ENCODE data around the gene TMX2. TPM values are rescaled to one million over a fixed set of nuclear protein-coding genes. Genes with fewer than 3 reads are reported as not detected.

The TMX2 gene
- total RNA-seq, 1 experiment from 2014 or later = 139 TPM

DNA sequence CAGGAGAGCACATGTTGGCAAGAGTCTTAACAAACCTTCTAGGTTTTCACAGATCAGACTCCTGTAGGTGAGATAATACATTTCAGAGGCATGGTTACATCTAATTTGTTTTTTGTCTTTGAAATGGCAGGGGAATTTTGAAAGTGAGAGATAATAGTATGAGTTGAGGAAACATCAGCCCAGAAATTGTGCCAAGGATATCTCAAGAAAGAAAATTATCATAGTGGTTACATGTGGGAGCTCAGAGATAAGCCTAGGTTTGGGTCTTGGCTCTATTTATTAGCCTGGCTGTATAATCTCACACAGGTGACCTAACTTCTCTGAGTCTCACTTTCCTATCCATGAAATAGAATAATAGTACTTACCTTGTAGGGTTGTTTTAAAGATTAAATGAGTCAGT is 38.8 kb downstream of the TMX2 start:
- no peak overlapping the region for H3K4me3 ChIP-seq
- H3K27me3 ChIP-seq = no peaks in the 10 kb centered on the region
- no peak for DNase-seq
- H3K36me3 ChIP-seq = peaks cover 4% of the 10 kb centered on the region; the same call in 1 of the 2 replicates
- no peaks in the 10 kb centered on the region for H3K9me3 ChIP-seq

GRCh38 chr11:57751676-57752253 is 39.4 kb downstream of the TMX2 start, which contains the start of gene BTBD18:
Gene BTBD18 (minus strand): TSS chr11:57751819. CDS start chr11:57751188, 631 bp downstream.
- H3K27me3 ChIP-seq = no peaks in the 10 kb centered on the region
- DNase-seq = no peak
- no peak within 1 kb of the TSS for H3K4me3 ChIP-seq
- H3K36me3 ChIP-seq = peaks cover 4% of the 10 kb centered on the region; the same call in 1 of the 2 replicates
- H3K9me3 ChIP-seq = no peaks in the 10 kb centered on the region

DNA sequence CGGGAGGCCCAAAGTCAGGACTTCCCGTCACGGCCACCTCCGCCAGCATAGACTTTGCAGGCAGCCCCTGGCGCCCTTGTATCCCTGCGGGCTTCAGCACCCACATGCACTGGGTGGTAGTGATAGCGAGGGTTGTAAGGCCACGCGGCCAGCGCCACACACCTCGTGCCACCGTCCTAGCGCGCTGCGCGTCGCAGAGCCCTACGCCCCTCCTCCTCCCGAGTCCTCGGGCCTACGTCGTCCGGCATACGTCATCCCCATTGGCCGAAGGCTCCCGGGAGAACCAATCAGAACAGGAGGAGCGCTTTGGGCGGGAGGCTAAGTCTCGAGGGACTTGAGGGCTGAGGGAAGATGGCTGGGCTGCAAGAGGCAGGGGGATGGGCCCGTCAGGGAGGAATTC is 40.6 kb downstream of the TMX2 start:
- Histone ChIP-seq H3K9me3 (no peaks in the 10 kb centered on the region), H3K36me3 (peaks cover 4% of the 10 kb centered on the region; the same call in 1 of the 2 replicates), H3K27me3 (no peaks in the 10 kb centered on the region), H3K4me3 (no peak overlapping the region)
- no peak for DNase-seq

DNA sequence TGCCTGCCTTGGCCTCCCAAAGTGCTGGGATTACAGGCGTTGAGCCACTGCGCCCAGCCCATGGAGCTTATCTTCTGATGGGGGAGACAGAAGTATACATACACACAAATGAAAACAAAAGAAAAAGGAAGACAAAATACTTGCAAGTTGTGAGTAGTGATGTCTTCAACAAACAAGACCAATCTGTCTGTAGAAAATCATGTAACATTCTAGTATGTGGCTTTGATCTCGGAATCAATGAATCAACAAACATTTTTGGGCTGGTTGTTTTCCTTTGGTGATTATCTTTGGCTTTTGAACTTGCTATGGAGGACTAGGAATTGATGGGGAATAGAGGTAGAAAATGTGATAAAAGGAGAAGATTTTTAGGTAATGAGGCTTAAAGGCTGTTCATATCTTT is 45.8 kb downstream of the TMX2 start:
- no peak overlapping the region for H3K4me3 ChIP-seq
- H3K27me3 ChIP-seq = no peaks in the 10 kb centered on the region
- no peaks in the 10 kb centered on the region for H3K9me3 ChIP-seq
- DNase-seq = no peak
- H3K36me3 ChIP-seq = no peaks in the 10 kb centered on the region

- Histone ChIP-seq H3K9me3 (no peaks in the 10 kb centered on the region), H3K27me3 (no peaks in the 10 kb centered on the region), H3K4me3 (peak within 1 kb of the TSS; percentile 78), H3K36me3 (peaks cover 6% of the 10 kb centered on the region)
- DNase-seq = peak; percentile 90
Measured at GRCh38 chr11:57761301-57762234, 49.2 kb downstream of the TMX2 start, which contains the start of gene CTNND1. Gene CTNND1 (plus strand): TSS chr11:57761802. CDS start chr11:57791479, 29,677 bp downstream.

GRCh38 chr11:57762235-57762861 is 50.0 kb downstream of the TMX2 start:
- Histone ChIP-seq H3K4me3 (peak overlapping the region; percentile 78), H3K36me3 (peaks cover 9% of the 10 kb centered on the region), H3K9me3 (no peaks in the 10 kb centered on the region), H3K27me3 (no peaks in the 10 kb centered on the region)
- no peak for DNase-seq

GRCh38 chr11:57763568-57763967 is 51.2 kb downstream of the TMX2 start:
- no peak for DNase-seq
- Histone ChIP-seq H3K9me3 (no peaks in the 10 kb centered on the region), H3K27me3 (no peaks in the 10 kb centered on the region), H3K36me3 (peaks cover 13% of the 10 kb centered on the region), H3K4me3 (peak overlapping the region; percentile 78)

DNA sequence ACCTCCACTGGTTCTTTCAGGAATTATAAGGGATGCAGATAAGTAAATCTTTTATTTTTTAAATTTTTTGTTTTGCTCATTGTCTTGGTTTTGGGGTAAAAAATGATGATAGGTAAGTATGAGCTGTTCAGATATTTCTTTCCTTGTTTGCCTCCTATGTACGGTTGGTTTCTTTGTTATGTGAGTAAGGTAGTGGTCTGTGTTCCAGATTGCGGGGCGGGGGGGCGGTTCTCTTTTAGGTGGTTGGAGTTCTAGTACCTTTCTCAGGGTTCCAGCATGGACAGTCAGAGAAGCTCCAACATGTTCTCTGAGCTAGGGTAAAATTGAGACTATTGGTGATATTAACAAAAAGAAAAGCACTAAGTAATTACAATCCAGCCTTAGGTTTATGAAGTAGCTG is 51.6 kb downstream of the TMX2 start:
- DNase-seq = no peak
- Histone ChIP-seq H3K9me3 (no peaks in the 10 kb centered on the region), H3K27me3 (no peaks in the 10 kb centered on the region), H3K4me3 (peak overlapping the region; percentile 78), H3K36me3 (peaks cover 13% of the 10 kb centered on the region)

- Histone ChIP-seq H3K4me3 (peak overlapping the region; percentile 78), H3K36me3 (peaks cover 15% of the 10 kb centered on the region), H3K9me3 (no peaks in the 10 kb centered on the region), H3K27me3 (no peaks in the 10 kb centered on the region)
- DNase-seq = no peak
Measured at GRCh38 chr11:57764566-57764965, 52.2 kb downstream of the TMX2 start.

- no peak for DNase-seq
- Histone ChIP-seq H3K9me3 (no peaks in the 10 kb centered on the region), H3K36me3 (peaks cover 17% of the 10 kb centered on the region), H3K27me3 (no peaks in the 10 kb centered on the region), H3K4me3 (peak overlapping the region; percentile 78)
Measured at GRCh38 chr11:57764972-57765371, 52.6 kb downstream of the TMX2 start.

GRCh38 chr11:57770793-57771192 is 58.4 kb downstream of the TMX2 start:
- peaks cover 23% of the 10 kb centered on the region for H3K36me3 ChIP-seq
- no peak for DNase-seq
- no peak overlapping the region for H3K4me3 ChIP-seq
- no peaks in the 10 kb centered on the region for H3K27me3 ChIP-seq
- no peaks in the 10 kb centered on the region for H3K9me3 ChIP-seq

DNA sequence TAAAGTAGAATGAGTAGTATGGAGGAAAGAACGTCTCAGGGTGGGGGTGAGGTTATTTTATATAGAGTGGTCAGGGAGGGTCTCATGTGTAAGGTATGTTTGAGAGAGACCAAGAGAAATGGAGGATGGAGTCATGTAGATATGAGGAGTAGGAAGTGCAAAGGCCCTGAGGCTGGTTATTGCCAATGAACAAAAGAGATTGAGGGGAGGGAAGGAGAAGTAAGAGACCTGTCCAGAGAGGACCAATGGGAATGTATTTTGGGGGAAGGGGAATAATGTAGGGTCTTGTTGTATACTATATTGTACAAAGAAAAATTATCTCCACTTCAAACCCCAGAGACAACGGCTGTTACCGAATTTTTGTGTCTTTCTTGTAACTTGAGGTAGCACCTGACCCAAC is 59.0 kb downstream of the TMX2 start:
- H3K36me3 ChIP-seq = peaks cover 23% of the 10 kb centered on the region
- no peak overlapping the region for H3K4me3 ChIP-seq
- no peaks in the 10 kb centered on the region for H3K27me3 ChIP-seq
- DNase-seq = no peak
- H3K9me3 ChIP-seq = no peaks in the 10 kb centered on the region

GRCh38 chr11:57772562-57772961 is 60.2 kb downstream of the TMX2 start:
- Histone ChIP-seq H3K27me3 (no peaks in the 10 kb centered on the region), H3K9me3 (no peaks in the 10 kb centered on the region), H3K4me3 (no peak overlapping the region), H3K36me3 (peaks cover 18% of the 10 kb centered on the region)
- DNase-seq = no peak

DNA sequence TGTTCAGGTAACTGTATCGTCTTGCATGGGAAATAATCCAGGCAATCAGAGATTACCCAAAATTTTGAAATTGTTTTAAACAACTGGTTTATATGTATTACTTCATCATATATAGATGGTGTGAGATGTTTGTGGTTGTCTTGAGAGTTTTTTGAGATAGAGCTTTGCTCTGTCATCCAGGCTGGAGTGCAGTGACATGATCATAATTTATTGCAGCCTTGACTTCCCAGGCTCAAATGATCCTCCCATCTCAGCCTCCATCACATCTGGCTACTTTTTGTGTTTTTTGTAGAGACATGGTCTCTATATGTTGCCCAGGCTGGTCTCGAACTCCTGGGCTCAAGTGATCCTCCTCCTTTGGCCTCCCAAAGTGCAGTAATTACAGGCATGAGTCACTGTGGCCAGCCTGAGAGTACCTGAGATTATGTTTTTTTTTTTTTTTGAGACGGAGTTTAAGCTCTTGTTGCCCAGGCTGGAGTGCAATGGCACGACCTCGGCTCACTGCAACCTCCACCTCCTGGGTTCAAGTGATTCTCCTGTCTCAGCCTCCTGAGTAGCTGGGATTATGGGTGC is 60.7 kb downstream of the TMX2 start:
- Histone ChIP-seq H3K4me3 (no peak overlapping the region), H3K27me3 (no peaks in the 10 kb centered on the region), H3K36me3 (peaks cover 16% of the 10 kb centered on the region), H3K9me3 (no peaks in the 10 kb centered on the region)
- DNase-seq = no peak

DNA sequence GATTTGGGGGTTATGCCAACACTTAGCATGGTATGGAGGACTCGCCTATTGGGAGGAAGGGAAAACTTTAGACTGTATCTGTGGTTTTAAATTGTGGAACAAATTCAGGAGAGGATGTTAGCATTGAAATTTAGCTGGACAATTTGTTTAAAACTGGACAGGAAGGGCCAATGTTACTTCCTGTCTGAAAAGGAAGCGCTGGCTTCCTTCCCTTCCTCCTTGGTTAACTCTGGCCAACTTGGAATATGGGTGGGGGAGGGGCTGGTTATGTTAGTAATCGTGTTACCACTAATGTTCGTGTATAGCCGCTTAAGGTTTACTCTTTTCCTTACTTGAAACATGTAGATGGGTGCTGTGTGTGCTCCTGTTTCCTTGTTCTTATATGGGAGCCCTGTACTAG is 63.1 kb downstream of the TMX2 start:
- peak overlapping the region; percentile 25 for H3K4me3 ChIP-seq
- H3K36me3 ChIP-seq = peaks cover 12% of the 10 kb centered on the region
- no peaks in the 10 kb centered on the region for H3K27me3 ChIP-seq
- no peaks in the 10 kb centered on the region for H3K9me3 ChIP-seq
- DNase-seq = peak; percentile 36

- peak; percentile 19 for DNase-seq
- no peaks in the 10 kb centered on the region for H3K9me3 ChIP-seq
- H3K27me3 ChIP-seq = no peaks in the 10 kb centered on the region
- H3K36me3 ChIP-seq = peaks cover 14% of the 10 kb centered on the region
- peak overlapping the region; percentile 25 for H3K4me3 ChIP-seq
Measured at GRCh38 chr11:57776031-57776521, 63.7 kb downstream of the TMX2 start.
